HG03469 (cell line): ENCODE data around the gene RBM11.

Source experiments
- ATAC-seq: cut with Tn5 transposase; IDR thresholded peaks from one replicate; pipeline ENCODE4 v1.9.1; 2021; ENCODE audit warnings: mild to moderate bottlenecking, moderate library complexity, moderate number of reproducible peaks; ENCODE audit not compliant: unreplicated experiment

RBM11 gene

DNA sequence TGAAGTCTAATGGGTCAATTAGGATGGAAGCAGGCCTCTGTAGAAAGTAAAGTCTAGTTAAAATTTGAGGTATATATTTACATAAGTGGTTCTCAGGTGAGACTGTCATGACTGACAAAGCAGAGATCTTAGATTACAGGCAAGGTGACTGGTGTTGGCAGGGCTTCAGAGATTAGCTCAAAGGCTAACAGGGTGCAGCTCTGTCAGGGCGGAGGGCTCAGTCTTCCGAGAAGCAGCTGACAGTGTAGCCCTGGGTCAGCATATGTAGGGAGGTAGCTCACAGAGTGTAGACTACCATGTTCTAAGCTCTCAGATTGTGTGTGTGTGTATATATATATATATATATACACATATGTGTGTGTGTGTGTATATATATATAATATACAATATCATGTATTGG, 54.7 kb downstream of the RBM11 start:
- ATAC-seq: no peak

DNA sequence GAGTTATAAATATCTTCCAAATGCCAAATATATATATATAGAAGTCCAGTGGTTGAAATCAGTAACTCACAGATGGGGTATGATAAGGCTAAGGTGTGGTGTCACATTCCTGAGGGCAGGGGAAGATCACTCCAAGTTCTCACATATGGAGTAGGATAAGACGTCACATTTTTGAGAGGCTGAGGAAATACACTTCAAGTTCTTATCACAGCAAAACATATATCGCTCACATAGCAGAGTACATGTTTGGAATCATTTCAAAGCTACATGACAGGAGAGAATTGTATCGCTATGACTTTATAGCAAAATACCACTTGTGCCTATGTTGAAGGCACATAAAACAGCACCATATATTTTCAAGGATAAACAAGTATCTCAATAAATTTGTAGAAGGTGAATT, 55.1 kb downstream of the RBM11 start:
- ATAC-seq: no peak

GRCh38 chr21:14271641-14272040, 55.7 kb downstream of the RBM11 start:
- ATAC-seq: no peak

GRCh38 chr21:14273736-14274538, 58.0 kb downstream of the RBM11 start:
- no peak for ATAC-seq

- no peak for ATAC-seq
Observed at GRCh38 chr21:14275702-14276205, 59.8 kb downstream of the RBM11 start.
